ENCODE results near the gene LPCAT2.

Gene LPCAT2, protein sequence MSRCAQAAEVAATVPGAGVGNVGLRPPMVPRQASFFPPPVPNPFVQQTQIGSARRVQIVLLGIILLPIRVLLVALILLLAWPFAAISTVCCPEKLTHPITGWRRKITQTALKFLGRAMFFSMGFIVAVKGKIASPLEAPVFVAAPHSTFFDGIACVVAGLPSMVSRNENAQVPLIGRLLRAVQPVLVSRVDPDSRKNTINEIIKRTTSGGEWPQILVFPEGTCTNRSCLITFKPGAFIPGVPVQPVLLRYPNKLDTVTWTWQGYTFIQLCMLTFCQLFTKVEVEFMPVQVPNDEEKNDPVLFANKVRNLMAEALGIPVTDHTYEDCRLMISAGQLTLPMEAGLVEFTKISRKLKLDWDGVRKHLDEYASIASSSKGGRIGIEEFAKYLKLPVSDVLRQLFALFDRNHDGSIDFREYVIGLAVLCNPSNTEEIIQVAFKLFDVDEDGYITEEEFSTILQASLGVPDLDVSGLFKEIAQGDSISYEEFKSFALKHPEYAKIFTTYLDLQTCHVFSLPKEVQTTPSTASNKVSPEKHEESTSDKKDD

DNA sequence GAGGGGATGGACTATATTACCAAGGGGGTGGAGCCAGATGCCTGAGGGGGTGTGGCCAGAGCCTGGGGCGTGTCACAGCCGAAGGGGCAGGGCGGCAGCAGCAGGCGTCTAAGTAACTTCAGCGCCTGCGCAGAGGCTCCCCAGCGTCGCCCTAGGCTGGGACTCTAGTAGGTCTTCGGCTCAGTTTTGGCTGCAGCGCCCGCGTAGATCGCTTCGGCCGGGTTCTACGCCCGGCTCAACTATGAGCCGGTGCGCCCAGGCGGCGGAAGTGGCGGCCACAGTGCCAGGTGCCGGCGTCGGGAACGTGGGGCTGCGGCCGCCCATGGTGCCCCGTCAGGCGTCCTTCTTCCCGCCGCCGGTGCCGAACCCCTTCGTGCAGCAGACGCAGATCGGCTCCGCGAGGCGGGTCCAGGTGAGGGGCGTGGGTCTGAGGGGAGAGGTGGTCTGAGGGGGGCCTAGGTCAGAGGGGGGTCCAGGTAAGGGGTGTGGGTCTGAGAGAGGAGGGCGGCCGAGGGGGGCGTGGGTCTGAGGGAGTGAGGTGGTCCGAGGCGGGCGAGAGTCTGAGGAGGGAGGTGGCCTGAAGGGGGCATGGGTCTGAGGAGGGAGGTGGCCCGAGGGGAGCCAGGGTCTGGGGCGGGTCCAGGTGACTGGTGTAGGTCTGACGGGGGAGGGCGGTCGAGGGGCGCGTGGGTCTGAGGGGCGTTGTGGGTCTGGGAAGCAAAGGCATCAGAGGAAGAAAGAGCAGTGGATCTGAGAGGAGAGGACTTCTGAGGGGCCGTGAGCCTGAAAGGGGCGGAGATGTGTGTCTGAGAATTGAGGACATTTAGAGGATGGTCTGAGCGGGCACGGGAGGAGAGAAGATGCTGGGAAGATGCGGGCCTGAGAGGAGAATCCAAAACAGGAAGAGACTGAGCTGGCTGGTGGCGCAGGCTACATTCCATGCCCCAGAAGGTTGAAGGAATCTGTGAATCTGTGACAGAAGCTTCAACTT lies at the start of gene LPCAT2:
TSS of gene LPCAT2 (plus strand) at position 132 of the 991 bp plus-strand sequence. CDS start at position 242, 110 bp downstream.
- DNase-seq (ENCODE audit: low read depth) = peak; percentile 80

DNA sequence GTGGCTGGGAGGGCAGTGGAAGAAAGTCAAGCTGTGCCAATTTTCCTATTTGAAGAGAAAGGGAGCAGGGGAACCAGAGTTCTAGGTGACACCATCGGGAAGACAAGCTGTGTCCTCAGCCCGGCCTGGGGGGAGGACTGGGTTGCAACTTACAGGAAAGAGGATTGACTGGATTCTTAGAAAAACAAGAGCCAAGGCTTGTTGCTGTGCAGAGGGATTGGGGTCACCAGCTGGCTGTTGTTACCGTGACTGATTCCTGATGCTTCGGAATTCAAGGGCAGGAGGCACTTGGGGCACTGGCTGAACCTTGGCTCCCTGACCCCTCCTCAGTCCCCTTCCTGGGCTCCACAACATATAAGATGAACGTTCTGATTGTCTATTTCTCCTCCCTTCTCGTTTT lies 46.6 kb upstream of the LPCAT2 start:
- no peak for DNase-seq (ENCODE audit: low read depth)

DNA sequence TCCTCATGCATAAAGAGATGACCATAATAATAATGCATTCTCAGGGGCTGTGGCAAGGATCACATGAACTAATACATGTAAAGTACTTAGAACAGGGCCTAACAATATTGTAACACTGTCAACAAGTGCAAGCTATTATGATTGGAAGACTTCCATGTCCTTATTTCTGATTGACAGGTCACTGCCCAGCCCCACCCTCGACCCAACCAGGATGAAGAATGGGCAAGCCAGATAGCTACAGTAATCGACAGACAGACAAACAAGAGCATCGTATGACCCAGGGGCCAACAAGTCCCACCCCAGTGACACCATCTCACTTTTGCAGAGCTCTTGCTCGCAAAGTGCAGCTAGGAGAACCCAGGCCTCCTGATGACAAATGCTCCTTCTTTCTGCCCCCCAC lies 44.5 kb upstream of the LPCAT2 start:
- no peak for DNase-seq (ENCODE audit: low read depth)

DNA sequence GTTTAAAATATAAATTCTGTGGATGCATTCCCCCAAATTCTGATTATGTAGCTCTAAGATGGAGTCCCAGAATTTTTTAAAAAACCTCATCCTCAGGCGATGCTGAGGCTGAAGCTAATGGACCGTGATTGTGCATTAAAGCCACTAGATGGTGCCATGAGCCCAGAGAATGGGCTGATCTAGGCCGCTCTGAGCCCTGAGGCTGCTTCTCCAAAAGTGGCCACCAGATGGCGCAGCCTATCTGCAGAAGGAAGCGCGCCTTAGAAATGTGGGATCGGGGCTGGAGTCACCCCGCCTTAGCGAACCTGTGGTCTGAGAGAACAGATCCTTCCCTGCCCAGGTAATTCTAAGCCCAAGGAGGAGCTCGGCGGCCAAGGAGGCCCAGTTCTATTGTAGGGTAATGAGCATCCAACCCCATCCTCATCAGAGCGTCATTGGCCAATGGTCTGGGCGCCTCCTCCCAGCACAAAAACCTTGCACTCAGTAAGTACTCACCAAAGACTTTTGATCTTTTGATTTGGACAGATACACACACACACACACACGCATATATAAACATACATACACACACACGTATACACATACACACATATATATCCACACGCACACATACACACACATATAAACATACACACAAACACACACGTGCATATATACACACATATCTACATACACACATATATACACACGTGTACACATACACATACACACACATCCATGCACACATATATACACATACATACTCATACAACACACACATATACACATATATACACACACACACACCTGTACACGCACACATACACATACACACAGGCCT lies 43.6 kb upstream of the LPCAT2 start:
- peak; percentile 74 for DNase-seq (ENCODE audit: low read depth)

DNA sequence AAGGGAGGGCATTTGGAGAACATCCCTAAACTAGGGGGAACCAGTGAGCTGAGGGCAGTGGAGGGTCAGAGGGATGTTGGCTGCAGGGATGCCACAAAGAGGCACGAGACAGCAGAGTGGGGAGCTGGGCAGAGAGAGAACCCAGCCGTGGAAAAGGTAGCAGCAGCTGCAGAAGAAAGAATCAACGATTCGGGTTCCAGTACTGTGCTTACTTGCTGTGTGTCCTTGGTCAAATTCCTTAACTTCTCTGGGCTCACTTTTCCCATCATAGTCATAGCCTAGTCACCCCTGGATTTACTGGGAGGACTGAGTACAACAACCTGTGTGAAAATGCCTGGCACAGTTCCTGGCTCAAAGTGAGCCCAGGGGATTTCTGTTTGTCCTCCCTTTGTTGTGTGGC lies 42.7 kb upstream of the LPCAT2 start:
- no peak for DNase-seq (ENCODE audit: low read depth)

DNA sequence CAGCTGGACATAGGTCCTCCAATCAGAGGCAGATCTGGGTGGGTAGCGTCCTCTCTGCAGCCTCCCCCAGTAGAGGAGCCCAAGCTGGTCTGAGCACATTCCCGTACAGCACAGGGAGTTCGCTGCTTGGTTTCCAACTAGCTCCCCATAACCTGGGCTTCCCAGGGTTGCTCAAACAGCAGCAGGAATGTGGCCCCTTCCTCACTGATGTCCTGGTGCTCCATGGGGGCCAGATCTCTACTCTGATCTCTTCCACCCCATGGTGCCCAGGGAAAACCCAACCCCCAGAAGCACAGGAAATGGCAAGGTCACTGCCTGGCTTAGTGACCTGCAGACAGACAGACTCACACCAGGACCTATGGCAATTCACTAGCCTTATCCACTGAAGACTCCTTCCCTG lies 41.0 kb upstream of the LPCAT2 start:
- DNase-seq (ENCODE audit: low read depth) = no peak

DNA sequence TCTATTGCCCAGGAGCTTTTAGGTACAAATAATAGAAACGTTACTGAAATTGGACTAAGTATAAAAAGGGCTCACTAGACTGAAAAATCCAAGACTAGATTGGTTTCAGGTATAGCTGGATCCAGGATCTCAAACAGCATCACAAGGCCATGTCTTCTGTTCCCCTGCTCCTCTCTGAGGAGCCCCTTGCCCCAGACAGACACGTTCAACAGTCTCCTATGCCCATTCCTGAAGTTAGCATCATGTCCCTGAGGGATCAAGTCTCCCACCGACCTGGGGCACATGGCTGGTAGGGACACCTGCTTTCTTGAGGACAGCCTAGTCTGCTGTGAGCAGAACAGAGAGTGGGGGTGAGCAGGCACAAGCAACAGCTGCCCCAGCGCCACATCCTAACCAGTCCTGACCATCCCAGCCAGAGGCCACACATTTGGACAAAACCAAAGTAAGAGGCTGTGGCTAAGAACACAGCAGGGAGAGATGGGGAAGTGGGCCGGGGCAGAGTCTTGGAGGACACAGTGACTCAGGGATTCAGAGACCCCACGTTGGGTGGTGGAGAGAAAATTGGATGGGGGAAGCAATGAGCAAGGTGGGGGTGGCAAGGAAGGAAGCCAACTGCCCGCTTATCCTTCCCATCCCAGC lies 40.4 kb upstream of the LPCAT2 start:
- no peak for DNase-seq (ENCODE audit: low read depth)

DNA sequence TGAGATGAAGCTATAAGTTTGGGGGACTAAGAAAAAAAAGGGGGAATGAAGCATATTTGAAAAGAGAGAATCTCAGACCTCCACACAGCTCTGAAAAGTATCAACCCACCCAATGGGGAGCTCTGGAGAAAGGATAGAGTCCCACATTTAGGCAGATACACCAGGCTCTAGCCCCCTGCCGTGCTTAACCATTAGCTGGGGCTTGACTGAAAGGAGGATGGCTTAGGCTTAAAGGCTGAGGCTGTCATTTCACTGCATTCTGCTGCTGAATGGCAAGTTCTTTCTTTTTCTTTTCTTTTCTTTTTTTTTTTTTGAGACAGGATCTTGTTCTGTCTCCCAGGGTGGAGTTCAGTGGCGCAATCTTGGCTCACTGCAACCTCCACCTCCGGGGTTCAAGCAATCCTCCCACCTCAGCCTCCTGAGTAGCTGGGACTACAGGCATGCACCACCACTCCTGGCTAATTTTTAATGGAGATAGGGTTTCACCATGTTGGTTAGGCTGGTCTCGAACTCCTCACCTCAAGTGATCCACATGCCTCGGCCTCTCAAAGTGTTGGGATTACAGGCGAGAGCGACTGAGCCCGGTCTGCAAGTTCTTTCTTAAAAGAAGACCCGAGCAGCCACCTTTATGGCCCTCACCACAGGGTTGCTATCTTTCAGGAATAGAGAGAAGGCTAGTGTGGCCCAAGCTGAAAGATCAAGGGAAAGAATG lies 38.9 kb upstream of the LPCAT2 start:
- no peak for DNase-seq (ENCODE audit: low read depth)

DNA sequence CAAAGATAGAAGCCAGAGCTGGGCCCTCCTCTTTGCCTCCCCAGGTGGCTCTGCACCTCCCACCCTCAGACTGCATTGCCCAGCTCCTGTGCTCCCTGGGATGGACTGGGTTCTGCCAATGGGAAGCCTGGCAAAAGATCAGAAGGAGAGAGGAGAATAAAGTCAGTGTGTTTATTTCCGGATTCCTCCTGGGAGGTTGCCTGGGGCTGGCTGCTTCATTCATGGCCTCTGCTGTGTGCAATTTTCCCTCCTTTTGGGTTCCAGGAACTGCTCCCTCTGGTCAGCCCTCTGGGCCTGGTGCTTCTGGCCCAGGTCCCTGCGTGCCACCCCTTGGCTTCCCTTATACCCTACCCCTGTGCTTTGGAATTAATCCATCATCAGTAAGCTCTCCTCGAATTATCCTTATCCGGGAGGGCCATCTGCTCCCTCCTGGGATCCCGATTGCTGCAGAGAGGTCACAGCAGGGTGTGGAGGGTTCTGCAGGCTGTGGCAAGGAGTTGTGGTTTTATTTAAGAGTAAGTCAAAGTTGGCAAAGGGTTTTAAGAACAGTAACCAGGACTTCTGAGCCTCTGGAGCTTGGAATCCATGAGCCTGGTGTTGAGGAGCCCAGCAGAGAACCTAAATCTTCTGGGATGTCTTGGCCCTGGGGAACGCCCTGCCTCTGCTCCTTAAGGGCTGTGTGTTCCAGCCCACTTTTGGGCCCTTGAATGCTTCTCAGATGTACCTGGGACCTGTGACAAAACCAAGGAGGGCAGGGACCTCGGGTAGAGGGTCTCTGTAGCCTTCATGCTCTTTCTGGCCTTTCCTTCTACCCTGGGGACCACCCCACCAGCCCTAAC lies 38.1 kb upstream of the LPCAT2 start:
- peak; percentile 96 for DNase-seq (ENCODE audit: low read depth)

DNA sequence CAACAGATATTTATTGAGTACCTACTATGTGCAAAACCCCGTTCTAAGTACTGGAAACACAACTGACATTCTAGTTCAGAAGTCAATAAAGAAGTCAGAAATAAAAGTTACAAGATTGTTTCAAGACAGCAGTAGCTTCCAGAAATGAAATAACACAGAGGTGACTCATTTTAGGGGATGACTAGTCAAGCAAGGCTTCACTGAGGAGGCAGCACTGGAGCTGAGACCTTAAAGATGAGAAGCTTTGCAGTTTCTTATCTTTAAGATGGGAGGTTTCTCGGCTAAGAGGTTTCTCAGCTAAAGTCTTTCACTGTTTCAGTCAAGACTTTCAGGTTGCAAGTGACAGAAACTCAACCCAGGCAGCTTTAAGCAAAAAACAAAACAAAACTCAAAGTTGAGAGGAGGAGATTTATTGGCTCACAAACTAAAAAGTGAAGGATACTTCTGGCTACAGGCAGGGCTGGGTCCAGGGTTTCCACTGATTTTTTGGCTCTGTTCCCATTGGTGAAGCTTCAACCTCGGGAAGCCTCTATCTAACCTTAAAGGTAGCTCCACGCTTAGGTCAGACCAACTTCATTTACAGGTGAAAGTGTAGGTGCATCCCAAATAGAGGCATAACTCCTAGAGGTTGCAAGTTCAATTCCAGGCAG lies 37.3 kb upstream of the LPCAT2 start:
- peak; percentile 73 for DNase-seq (ENCODE audit: low read depth)

DNA sequence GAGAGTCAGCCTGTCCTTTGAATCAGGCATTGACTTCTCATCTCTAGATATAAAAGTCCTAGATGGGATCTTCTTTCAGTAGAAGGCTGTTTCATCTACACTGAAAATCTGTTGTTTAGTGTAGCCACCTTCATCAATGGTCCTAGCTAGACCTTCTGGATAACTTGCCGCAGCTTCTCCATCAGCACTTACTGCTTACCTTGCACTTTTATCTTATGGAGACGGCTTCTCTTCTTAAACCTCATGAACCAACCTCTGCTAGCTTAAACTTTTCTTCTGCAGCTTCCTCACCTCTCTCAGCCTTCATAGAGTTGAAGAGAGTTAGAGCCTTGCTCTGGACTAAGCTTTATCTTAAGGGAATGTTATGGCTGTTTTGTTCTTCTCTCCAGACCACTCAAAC lies 35.3 kb upstream of the LPCAT2 start:
- DNase-seq (ENCODE audit: low read depth) = no peak

DNA sequence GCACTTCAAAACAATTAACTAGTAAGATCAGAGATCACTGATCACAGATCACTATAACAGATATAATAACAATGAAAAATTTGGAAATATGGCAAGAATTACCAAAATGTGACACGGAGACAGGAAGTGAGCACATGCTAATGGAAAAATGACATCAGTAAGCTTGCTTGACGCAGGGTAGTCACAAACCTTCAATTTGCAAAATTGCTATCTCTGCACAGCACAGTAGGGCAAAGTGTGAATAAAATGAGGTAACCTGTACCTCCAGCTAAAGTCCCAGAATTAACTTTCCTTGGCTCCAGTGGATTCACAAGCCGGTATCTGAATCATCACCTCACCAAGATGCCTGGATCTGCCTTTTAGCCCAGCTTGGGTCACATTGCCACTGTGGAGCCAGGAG lies 34.1 kb upstream of the LPCAT2 start:
- no peak for DNase-seq (ENCODE audit: low read depth)

DNA sequence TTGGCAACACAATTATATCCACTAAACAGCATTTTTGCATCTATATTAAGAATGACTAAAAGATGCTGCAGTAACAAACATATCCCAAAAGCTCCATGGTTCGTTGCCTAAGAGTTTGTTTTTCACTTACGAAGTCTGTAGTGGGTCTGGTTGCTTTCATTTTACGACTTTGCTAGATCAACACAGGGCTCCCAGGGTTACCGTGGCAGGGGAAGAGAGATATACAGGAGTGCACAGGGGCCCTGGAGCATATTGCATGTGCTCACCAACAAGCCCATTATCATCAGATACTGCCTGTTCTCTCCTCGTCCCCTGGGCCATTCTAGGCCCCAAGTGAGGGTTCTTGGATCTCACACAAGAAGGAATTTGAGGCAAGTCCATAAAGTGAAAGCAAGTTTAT lies 33.0 kb upstream of the LPCAT2 start:
- DNase-seq (ENCODE audit: low read depth) = no peak

DNA sequence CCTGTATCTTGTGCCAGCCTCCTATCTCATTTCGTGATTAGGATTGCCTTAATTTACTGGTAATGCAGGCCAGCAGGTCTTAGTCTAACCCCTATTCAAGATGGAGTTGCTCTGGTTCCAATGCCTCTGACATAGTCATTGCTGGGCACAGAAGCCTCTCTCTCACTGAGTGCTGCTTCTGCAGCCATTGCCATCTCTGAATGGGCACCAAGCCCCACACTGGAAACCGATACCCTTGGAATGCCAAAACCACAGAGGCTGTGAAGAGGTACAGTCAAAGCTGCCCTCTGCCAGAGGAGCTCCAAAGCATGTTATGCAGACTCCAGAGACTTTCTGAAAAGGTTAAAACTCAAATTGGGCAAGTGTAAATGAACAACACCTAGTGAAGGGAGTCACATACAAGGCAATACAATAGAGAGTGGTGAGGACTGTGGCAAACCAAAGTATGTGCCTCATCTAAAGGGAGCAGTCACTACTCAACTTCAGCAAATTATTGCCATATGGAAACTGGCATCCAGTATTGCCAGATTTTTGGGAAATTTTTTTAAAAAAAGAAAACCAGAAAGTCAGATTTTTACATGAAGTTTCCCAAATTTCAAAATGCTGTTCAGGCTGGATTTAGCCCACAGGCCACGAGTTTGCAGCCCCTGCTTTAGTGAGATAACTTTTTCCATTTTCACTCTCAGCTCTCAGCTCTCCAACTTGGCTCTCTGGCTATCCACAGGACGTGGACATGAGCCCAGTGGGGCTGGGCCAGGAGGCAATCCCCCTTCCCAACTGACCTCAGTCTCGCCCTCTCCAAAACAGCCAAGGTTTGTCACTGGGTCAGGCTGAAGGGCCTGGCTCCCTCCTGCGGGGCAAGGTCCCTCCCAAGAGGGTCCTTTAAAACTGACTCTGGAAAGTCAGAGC lies 32.0 kb upstream of the LPCAT2 start:
- DNase-seq (ENCODE audit: low read depth) = peak; percentile 52

DNA sequence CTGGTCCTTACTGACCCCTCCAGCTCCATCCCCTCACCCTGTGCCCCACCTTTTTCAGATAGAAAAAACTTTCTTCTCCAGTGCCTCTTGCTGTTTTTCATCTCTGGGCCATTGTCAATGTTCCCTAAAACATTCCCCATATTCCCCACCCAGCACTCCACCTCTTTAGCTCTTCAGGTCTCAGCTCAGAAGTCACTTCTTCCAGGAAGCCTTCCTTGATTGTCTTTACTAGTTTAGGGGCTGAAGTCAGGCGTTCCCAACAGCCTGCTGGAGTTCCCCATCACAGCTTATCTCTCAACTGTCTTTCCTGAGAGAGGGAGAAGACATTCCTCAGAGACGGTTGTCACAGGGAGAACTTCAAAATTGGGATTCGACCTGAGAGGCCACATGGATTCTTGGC lies 31.1 kb upstream of the LPCAT2 start:
- DNase-seq (ENCODE audit: low read depth) = no peak

DNA sequence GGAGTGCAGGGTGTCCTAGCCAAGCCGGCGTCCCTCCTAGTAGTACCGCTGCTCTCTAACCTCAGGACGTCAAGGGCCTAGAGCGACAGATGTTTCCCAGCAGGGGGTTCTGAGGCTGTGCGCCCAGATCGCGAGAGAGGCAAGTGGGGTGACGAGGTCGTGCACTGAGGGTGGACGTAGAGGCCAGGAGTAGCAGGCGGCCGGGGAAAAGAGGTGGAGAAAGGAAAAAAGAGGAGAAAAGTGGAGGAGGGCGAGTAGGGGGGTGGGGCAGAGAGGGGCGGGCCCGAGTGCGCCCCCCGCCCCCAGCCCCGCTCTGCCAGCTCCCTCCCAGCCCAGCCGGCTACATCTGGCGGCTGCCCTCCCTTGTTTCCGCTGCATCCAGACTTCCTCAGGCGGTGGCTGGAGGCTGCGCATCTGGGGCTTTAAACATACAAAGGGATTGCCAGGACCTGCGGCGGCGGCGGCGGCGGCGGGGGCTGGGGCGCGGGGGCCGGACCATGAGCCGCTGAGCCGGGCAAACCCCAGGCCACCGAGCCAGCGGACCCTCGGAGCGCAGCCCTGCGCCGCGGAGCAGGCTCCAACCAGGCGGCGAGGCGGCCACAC lies 29.9 kb upstream of the LPCAT2 start, which contains the start of gene MMP2:
TSS of gene MMP2 (plus strand) at position 372 of the 603 bp plus-strand sequence. CDS start 282 bp downstream, outside the sequence.
- DNase-seq (ENCODE audit: low read depth) = peak; percentile 84

DNA sequence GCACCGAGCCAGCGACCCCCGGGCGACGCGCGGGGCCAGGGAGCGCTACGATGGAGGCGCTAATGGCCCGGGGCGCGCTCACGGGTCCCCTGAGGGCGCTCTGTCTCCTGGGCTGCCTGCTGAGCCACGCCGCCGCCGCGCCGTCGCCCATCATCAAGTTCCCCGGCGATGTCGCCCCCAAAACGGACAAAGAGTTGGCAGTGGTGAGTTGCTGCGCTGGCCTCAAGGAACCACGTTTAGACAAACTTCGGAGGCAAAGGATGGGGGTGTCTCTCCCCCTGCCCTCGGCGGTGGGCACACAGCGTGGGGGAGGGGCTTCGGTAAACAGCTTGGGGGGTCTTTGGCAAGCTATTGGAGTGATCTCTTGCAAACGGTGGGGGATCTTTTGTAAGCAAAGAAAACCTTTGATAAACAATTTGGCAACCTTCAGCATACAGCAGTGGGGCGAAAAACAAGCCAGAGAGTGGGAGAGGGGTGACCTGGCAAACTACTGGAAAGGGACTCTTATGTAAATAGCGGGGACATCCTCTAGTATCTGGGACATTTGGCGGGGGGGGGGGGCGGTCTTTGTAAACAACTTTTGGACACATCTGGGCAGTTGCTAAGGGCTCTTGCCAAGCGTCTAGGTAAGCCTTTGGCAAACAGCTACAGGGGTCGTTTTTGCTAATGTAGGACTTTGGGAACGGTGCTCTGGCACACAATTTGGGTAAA lies 29.3 kb upstream of the LPCAT2 start:
- no peak for DNase-seq (ENCODE audit: low read depth)

Data from fibroblast of gingiva (primary cell).